Measurements from ENCODE around the gene OR51I1. TPM values are rescaled to one million over a fixed set of nuclear protein-coding genes. Genes with fewer than 3 reads are reported as not detected.

OR51I1 gene
- total RNA-seq, 1 experiment from 2014 or later: not detected

DNA sequence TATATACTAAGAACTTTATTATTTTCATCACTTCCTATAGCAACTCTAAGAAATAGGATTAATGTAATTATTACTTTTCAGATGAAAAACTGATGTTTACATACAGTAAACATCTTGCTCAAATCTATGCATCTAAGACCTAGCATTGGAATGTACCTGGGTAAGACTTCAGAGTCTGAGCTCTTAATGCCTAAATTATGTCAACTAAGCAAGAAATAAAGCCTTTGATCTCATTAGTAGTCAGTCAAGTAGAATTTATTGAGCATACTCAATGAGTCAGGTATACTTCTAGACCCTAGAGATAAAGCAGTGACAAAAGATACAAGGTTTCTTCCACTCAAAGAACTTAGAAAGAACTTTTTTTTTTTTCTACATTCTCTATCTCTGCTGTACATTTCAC lies 36.1 kb downstream of the OR51I1 start:
- Mint-ChIP-seq H3K27me3 (ENCODE audit: low read depth) (no peaks in the 10 kb centered on the region; the same call in none of the 2 replicates), H3K4me3 (no peak overlapping the region), H3K36me3 (ENCODE audit: insufficient read depth in 1 of 3, low read depth in 3 of 3) (no peaks in the 10 kb centered on the region; a peak in 1 of 7 replicates), H3K27ac (no peak overlapping the region), H3K4me1 (no peaks in the 10 kb centered on the region), H3K9me3 (peaks cover 0 to 3% of the 10 kb centered on the region in 2 experiments; a peak in 2 of 5 replicates)
- Histone ChIP-seq H3K79me1 (ENCODE audit: insufficient read depth, low read depth, low read length, poor library complexity, severe bottlenecking) (no peaks in the 10 kb centered on the region), H3K4me2 (ENCODE audit: insufficient read depth, insufficient read length, low read length) (no peak overlapping the region), H3K4me1 (ENCODE audit: insufficient read depth, low read length) (no peaks in the 10 kb centered on the region), H4K91ac (ENCODE audit: insufficient read length, low read depth, low read length) (no peak overlapping the region), H3K23ac (ENCODE audit: insufficient read length, low read depth, low read length) (no peak overlapping the region), H3K79me2 (ENCODE audit: insufficient read depth, low read length) (no peaks in the 10 kb centered on the region), H3K56ac (ENCODE audit: insufficient read length, low read depth, low read length) (no peak overlapping the region), H3K9me3 (ENCODE audit: control insufficient read depth, low read depth, low read length) (no peaks in the 10 kb centered on the region), H2BK12ac (ENCODE audit: insufficient read length, low read depth, low read length) (no peak overlapping the region), H3K27me3 (ENCODE audit: insufficient read depth, low read length) (no peaks in the 10 kb centered on the region), H2AFZ (ENCODE audit: low read length) (no peak overlapping the region), H3K27ac (ENCODE audit: insufficient read length, low read depth, low read length) (no peak overlapping the region), H2BK120ac (ENCODE audit: low read depth, low read length, poor library complexity, severe bottlenecking) (no peak overlapping the region), H3K4ac (ENCODE audit: low read depth, low read length) (no peak overlapping the region), H3K9ac (ENCODE audit: extremely low read depth, insufficient read length, low read length) (no peak overlapping the region), H3K23me2 (ENCODE audit: insufficient read length, low read depth, low read length, poor library complexity, severe bottlenecking) (no peaks in the 10 kb centered on the region), H2BK20ac (ENCODE audit: low read depth, low read length, poor library complexity, severe bottlenecking) (no peak overlapping the region), H3T11ph (ENCODE audit: low read length) (no peak overlapping the region), H2BK5ac (ENCODE audit: insufficient read length, low read length) (no peak overlapping the region), H3K18ac (ENCODE audit: insufficient read length, low read depth, low read length) (no peak overlapping the region), H4K20me1 (ENCODE audit: control insufficient read depth, insufficient read depth, insufficient read length) (no peaks in the 10 kb centered on the region), H2BK15ac (ENCODE audit: low read depth, low read length) (no peak overlapping the region), H4K5ac (ENCODE audit: insufficient read length, low read depth, low read length) (no peak overlapping the region), H4K8ac (replicated peaks; ENCODE audit: insufficient read length, low read depth, low read length) (no peak overlapping the region), H2AK5ac (ENCODE audit: insufficient read length, low read length) (no peak overlapping the region), H3K14ac (ENCODE audit: insufficient read depth, low read length) (no peak overlapping the region)
- TF ChIP-seq, protein P1, sequence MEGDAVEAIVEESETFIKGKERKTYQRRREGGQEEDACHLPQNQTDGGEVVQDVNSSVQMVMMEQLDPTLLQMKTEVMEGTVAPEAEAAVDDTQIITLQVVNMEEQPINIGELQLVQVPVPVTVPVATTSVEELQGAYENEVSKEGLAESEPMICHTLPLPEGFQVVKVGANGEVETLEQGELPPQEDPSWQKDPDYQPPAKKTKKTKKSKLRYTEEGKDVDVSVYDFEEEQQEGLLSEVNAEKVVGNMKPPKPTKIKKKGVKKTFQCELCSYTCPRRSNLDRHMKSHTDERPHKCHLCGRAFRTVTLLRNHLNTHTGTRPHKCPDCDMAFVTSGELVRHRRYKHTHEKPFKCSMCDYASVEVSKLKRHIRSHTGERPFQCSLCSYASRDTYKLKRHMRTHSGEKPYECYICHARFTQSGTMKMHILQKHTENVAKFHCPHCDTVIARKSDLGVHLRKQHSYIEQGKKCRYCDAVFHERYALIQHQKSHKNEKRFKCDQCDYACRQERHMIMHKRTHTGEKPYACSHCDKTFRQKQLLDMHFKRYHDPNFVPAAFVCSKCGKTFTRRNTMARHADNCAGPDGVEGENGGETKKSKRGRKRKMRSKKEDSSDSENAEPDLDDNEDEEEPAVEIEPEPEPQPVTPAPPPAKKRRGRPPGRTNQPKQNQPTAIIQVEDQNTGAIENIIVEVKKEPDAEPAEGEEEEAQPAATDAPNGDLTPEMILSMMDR (conservative IDR thresholded peaks at IDR 0.05): no peak
- DNase-seq: no peak
